Activated naive CD4-positive, alpha-beta T cell treated with anti-CD3 and anti-CD28 coated beads for 36 hours (primary cell): ENCODE data around the gene DUS2. TPM values are rescaled to one million over a fixed set of nuclear protein-coding genes. Genes with fewer than 3 reads are reported as not detected.
"Not testable (repeated sequence)": the region's sequence is repeated elsewhere in the genome, so short reads cannot be mapped to it uniquely, and the experiment has no call there.

Experiments
- CTCF ChIA-PET: fragments of 350-600 bp; sonication (Branson Sonifier 250); formaldehyde crosslinking; loops from one replicate; lab custom pipeline; 2021; ENCODE audit warnings: antibody characterized with exemption; lab: Charles Lee
- DNase-seq: peaks from one replicate; pipeline ENCODE4 v3.0.0-alpha.2; 2020
- H3K27ac Mint-ChIP-seq: one replicate; pipeline ENCODE4 v1.8.0; 2021; ENCODE audit warnings: mild to moderate bottlenecking, mixed read lengths
- H3K27me3 Mint-ChIP-seq: one replicate; pipeline ENCODE4 v1.8.0; 2021; ENCODE audit warnings: low read depth, mixed read lengths
- H3K36me3 Mint-ChIP-seq: one replicate; pipeline ENCODE4 v1.8.0; 2021; ENCODE audit warnings: low read depth, mixed read lengths
- H3K4me1 Mint-ChIP-seq: one replicate; pipeline ENCODE4 v1.8.0; 2021; ENCODE audit warnings: low read depth, mixed read lengths
- H3K4me3 Mint-ChIP-seq: one replicate; pipeline ENCODE4 v1.8.0; 2021; ENCODE audit warnings: mild to moderate bottlenecking, moderate library complexity, mixed read lengths
- H3K9me3 Mint-ChIP-seq: one replicate; pipeline ENCODE4 v1.8.0; 2021; ENCODE audit warnings: mixed read lengths
- intact Hi-C: fragments of 100-400 bp; cut with micrococcal nuclease; formaldehyde crosslinking; loops from one replicate; pipeline ENCODE4 v1.15.1; 2023
- total RNA-seq, 2 experiments: library from RNA; stranded (reverse); gene quantifications; one replicate each; pipeline ENCODE4 v1.2.3, GENCODE V29; 2021

DUS2 gene
- total RNA-seq, 2 experiments from 2014 or later, result 22.9 to 25.2 TPM

- no peaks in the 10 kb centered on the region for H3K27me3 Mint-ChIP-seq
- no peaks in the 10 kb centered on the region for H3K9me3 Mint-ChIP-seq
- CTCF ChIA-PET, result interaction anchor here (1.0 to 1.2 kb wide), 2 partner anchors 138 to 139 kb away, joined by 3 to 9 read pairs; no protein-coding TSS in a partner anchor
- peaks cover 59% of the 10 kb centered on the region for H3K4me1 Mint-ChIP-seq
- H3K36me3 Mint-ChIP-seq, result no peaks in the 10 kb centered on the region
- peak overlapping the region; percentile 61 for H3K4me3 Mint-ChIP-seq
- no peak for DNase-seq
- intact Hi-C loops, result loop anchor here (5.0 to 10.0 kb wide), 5 partner anchors 198 to 844 kb away; partner anchors contain the start of genes CDH3, FHOD1 and SLC9A5
- H3K27ac Mint-ChIP-seq, result peak overlapping the region; percentile 78
Measured at GRCh38 chr16:68089067-68089466, 66.0 kb downstream of the DUS2 start.

- no peaks in the 10 kb centered on the region for H3K9me3 Mint-ChIP-seq
- peak overlapping the region; percentile 71 for H3K27ac Mint-ChIP-seq
- peaks cover 66% of the 10 kb centered on the region for H3K4me1 Mint-ChIP-seq
- peak overlapping the region; percentile 30 for H3K4me3 Mint-ChIP-seq
- H3K36me3 Mint-ChIP-seq, result no peaks in the 10 kb centered on the region
- CTCF ChIA-PET, result interaction anchor here (1.0 to 1.2 kb wide), 2 partner anchors 137 to 138 kb away, joined by 3 to 9 read pairs; no protein-coding TSS in a partner anchor
- H3K27me3 Mint-ChIP-seq, result no peaks in the 10 kb centered on the region
- intact Hi-C loops, result loop anchor here (5.0 kb wide), 1 partner anchor 57 kb away; no protein-coding TSS in a partner anchor
- DNase-seq, result no peak
Measured at GRCh38 chr16:68090130-68090529, 67.0 kb downstream of the DUS2 start.

GRCh38 chr16:68090533-68090932 is 67.4 kb downstream of the DUS2 start:
- CTCF ChIA-PET, result no interaction called here
- peak overlapping the region; percentile 79 for H3K27ac Mint-ChIP-seq
- H3K36me3 Mint-ChIP-seq, result no peaks in the 10 kb centered on the region
- intact Hi-C loops, result loop anchor here (5.0 kb wide), 1 partner anchor 57 kb away; no protein-coding TSS in a partner anchor
- H3K27me3 Mint-ChIP-seq, result no peaks in the 10 kb centered on the region
- H3K4me3 Mint-ChIP-seq, result peak overlapping the region; percentile 17
- no peak for DNase-seq
- peaks cover 68% of the 10 kb centered on the region for H3K4me1 Mint-ChIP-seq
- no peaks in the 10 kb centered on the region for H3K9me3 Mint-ChIP-seq

GRCh38 chr16:68091380-68092261 is 68.5 kb downstream of the DUS2 start:
- CTCF ChIA-PET, result interaction anchor here (1.0 to 3.7 kb wide), 4 partner anchors 47 to 171 kb away, joined by 3 to 20 read pairs (median 6); no protein-coding TSS in a partner anchor
- DNase-seq, result no peak
- Mint-ChIP-seq H3K36me3 (no peaks in the 10 kb centered on the region), H3K4me3 (no peak overlapping the region), H3K27ac (peak overlapping the region; percentile 88), H3K4me1 (peaks cover 76% of the 10 kb centered on the region), H3K27me3 (no peaks in the 10 kb centered on the region), H3K9me3 (no peaks in the 10 kb centered on the region)
- intact Hi-C loops, result loop anchor here (5.0 kb wide), 1 partner anchor 56 kb away; no protein-coding TSS in a partner anchor

- not testable (repeated sequence) for H3K4me3 Mint-ChIP-seq, H3K9me3 Mint-ChIP-seq, H3K27me3 Mint-ChIP-seq, DNase-seq, H3K36me3 Mint-ChIP-seq
- CTCF ChIA-PET, result interaction anchor here (1.0 to 3.7 kb wide), 7 partner anchors 21 to 170 kb away, joined by 3 to 20 read pairs (median 6); no protein-coding TSS in a partner anchor
- Mint-ChIP-seq H3K27ac (peak overlapping the region; percentile 88), H3K4me1 (peaks cover 80% of the 10 kb centered on the region)
- intact Hi-C loops, result loop anchor here (5.0 kb wide), 1 partner anchor 55 kb away; no protein-coding TSS in a partner anchor
Measured at GRCh38 chr16:68092275-68092674, 69.2 kb downstream of the DUS2 start.

GRCh38 chr16:68093816-68094613 is 70.9 kb downstream of the DUS2 start:
- CTCF ChIA-PET, result interaction anchor here (0.6 to 3.7 kb wide), 34 partner anchors 9 to 460 kb away, joined by 3 to 20 read pairs (median 4); partner anchors contain the start of gene NFATC3
- intact Hi-C loops, result loop anchor here (1.0 to 5.0 kb wide), 5 partner anchors 8 to 135 kb away; no protein-coding TSS in a partner anchor
- no peaks in the 10 kb centered on the region for H3K9me3 Mint-ChIP-seq
- H3K27ac Mint-ChIP-seq, result peak overlapping the region; percentile 72
- H3K4me1 Mint-ChIP-seq, result peaks cover 80% of the 10 kb centered on the region
- no peaks in the 10 kb centered on the region for H3K27me3 Mint-ChIP-seq
- peak overlapping the region; percentile 14 for H3K4me3 Mint-ChIP-seq
- DNase-seq, result no peak
- H3K36me3 Mint-ChIP-seq, result peaks cover 2% of the 10 kb centered on the region

- no peak for DNase-seq
- peaks cover 78% of the 10 kb centered on the region for H3K4me1 Mint-ChIP-seq
- H3K4me3 Mint-ChIP-seq, result no peak overlapping the region
- CTCF ChIA-PET, result interaction anchor here (0.9 to 3.7 kb wide), 10 partner anchors 8 to 136 kb away, joined by 3 to 20 read pairs (median 8); partner anchors contain the start of gene NFATC3
- intact Hi-C loops, result loop anchor here (1.0 to 5.0 kb wide), 5 partner anchors 8 to 135 kb away; no protein-coding TSS in a partner anchor
- no peaks in the 10 kb centered on the region for H3K27me3 Mint-ChIP-seq
- H3K36me3 Mint-ChIP-seq, result peaks cover 3% of the 10 kb centered on the region
- H3K9me3 Mint-ChIP-seq, result no peaks in the 10 kb centered on the region
- peak overlapping the region; percentile 72 for H3K27ac Mint-ChIP-seq
Measured at GRCh38 chr16:68094614-68094934, 71.5 kb downstream of the DUS2 start.

- Mint-ChIP-seq H3K27me3 (no peaks in the 10 kb centered on the region), H3K36me3 (peaks cover 3% of the 10 kb centered on the region), H3K4me3 (no peak overlapping the region), H3K4me1 (peaks cover 77% of the 10 kb centered on the region), H3K9me3 (no peaks in the 10 kb centered on the region), H3K27ac (no peak overlapping the region)
- intact Hi-C loops, result no loop called here
- DNase-seq, result no peak
- CTCF ChIA-PET, result interaction anchor here (0.5 to 1.5 kb wide), 2 partner anchors 9 to 182 kb away, joined by 3 read pairs; no protein-coding TSS in a partner anchor
Measured at GRCh38 chr16:68096491-68096890, 73.4 kb downstream of the DUS2 start.

- no peaks in the 10 kb centered on the region for H3K27me3 Mint-ChIP-seq
- H3K36me3 Mint-ChIP-seq, result peaks cover 3% of the 10 kb centered on the region
- DNase-seq, result no peak
- no peak overlapping the region for H3K4me3 Mint-ChIP-seq
- intact Hi-C loops, result no loop called here
- CTCF ChIA-PET, result interaction anchor here (0.8 to 1.5 kb wide), 3 partner anchors 10 to 131 kb away, joined by 3 to 4 read pairs (median 3); no protein-coding TSS in a partner anchor
- no peak overlapping the region for H3K27ac Mint-ChIP-seq
- H3K4me1 Mint-ChIP-seq, result peaks cover 75% of the 10 kb centered on the region
- no peaks in the 10 kb centered on the region for H3K9me3 Mint-ChIP-seq
Measured at GRCh38 chr16:68097088-68097487, 74.0 kb downstream of the DUS2 start.

GRCh38 chr16:68097895-68098294 is 74.8 kb downstream of the DUS2 start:
- Mint-ChIP-seq H3K4me3 (no peak overlapping the region), H3K27me3 (no peaks in the 10 kb centered on the region), H3K27ac (no peak overlapping the region), H3K9me3 (no peaks in the 10 kb centered on the region), H3K36me3 (peaks cover 3% of the 10 kb centered on the region), H3K4me1 (peaks cover 77% of the 10 kb centered on the region)
- intact Hi-C loops, result no loop called here
- CTCF ChIA-PET, result interaction anchor here (0.8 kb wide), 1 partner anchor 124 kb away, joined by 4 read pairs; no protein-coding TSS in a partner anchor
- DNase-seq, result no peak

- DNase-seq, result no peak
- no peak overlapping the region for H3K4me3 Mint-ChIP-seq
- peaks cover 3% of the 10 kb centered on the region for H3K9me3 Mint-ChIP-seq
- CTCF ChIA-PET, result no interaction called here
- H3K4me1 Mint-ChIP-seq, result peaks cover 76% of the 10 kb centered on the region
- H3K27ac Mint-ChIP-seq, result no peak overlapping the region
- no peaks in the 10 kb centered on the region for H3K27me3 Mint-ChIP-seq
- intact Hi-C loops, result no loop called here
- peaks cover 16% of the 10 kb centered on the region for H3K36me3 Mint-ChIP-seq
Measured at GRCh38 chr16:68100488-68100887, 77.4 kb downstream of the DUS2 start.
